ENCODE measurements around the gene UTY. TPM values are rescaled to one million over a fixed set of nuclear protein-coding genes. Genes with fewer than 3 reads are reported as not detected.
A peak's percentile ranks its signal among the peaks of the same experiment; 100 is the strongest.

UTY gene
- total and polyA plus RNA-seq, 2 of the 13 experiments (the other 11 are each of a cell fraction or from before 2014, with no cell fraction given): not detected

DNA sequence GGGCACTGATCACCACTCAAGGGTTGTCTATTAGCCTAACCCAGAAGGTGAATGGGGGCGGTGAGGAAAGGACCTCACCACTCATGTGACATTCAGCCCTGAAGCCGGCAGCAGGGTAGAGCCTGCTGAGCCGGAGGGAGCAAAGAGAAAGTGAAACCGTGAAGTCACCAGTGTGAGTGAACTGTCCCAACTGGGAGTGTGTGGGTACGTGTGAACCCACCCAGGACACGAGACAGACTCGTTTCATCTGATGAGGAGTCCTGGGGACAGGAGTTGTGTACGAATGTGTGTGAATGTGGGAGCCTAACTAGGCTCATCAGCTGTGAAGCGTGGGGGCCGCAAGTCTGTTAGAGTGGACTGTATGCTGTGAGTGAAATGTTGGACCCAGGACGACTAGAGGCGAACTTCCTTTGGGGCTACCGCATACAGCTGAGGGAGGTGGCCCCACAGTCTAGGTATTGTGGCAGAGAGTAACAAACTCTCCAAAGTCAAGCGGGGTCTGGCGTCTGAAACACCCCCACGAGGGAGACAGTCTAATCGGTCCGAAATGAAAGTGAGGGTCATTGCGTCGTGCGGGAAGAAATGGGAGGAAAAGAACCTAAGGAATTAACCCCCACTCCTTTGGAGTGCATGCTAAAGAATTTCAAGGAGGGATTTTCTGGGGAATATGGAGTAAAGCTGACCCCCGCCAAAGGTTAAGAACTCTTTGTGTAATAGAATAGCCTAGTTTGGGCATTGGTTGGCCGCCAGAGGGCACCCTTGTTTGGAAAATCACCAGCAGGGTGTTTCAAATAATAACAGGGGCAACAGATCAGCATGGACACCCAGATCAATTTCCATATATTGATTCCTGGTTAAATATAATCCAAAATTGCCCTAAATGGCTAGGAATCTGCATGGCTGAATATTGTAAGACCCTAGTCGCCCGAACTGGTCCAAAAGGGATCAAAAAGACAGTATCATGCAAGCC is 43.6 kb downstream of the UTY start (continued):
- TF ChIP-seq ZFP36 (IDR thresholded peaks at IDR 0.05; ENCODE audit: borderline replicate concordance, low read depth, low read length, partially characterized antibody) (no peak), RFX5 (IDR thresholded peaks at IDR 0.05; ENCODE audit: low read depth, low read length) (no peak), ZNF354B (CRISPR knock-in tag; IDR thresholded peaks at IDR 0.05) (no peak), ZMYM2 (CRISPR knock-in tag; IDR thresholded peaks at IDR 0.05) (no peak), ASH2L (IDR thresholded peaks at IDR 0.05; ENCODE audit: insufficient read length, low read depth, low read length) (peak; percentile 10), HNRNPL (IDR thresholded peaks at IDR 0.05; ENCODE audit: low read depth, low read length) (no peak), BORCS8-MEF2B (CRISPR knock-in tag; IDR thresholded peaks at IDR 0.05) (no peak), SRSF4 (IDR thresholded peaks at IDR 0.05; ENCODE audit: low read depth, low read length, poor library complexity, severe bottlenecking) (no peak), TMF1 (CRISPR knock-in tag; IDR thresholded peaks at IDR 0.05; ENCODE audit: low read depth) (no peak), ZFP36L1 (CRISPR knock-in tag; IDR thresholded peaks at IDR 0.05) (no peak), ERF (CRISPR knock-in tag; IDR thresholded peaks at IDR 0.05) (no peak), RAD51 (IDR thresholded peaks at IDR 0.05; ENCODE audit: borderline replicate concordance) (no peak), FIP1L1 (IDR thresholded peaks at IDR 0.05; ENCODE audit: borderline replicate concordance, insufficient read depth, low read depth, low read length) (no peak), GTF3A (CRISPR knock-in tag; conservative IDR thresholded peaks at IDR 0.05) (no peak), SP4 (CRISPR knock-in tag; IDR thresholded peaks at IDR 0.05) (no peak), NR2F1 (CRISPR knock-in tag; IDR thresholded peaks at IDR 0.05) (no peak), SRSF9 (IDR thresholded peaks at IDR 0.05; ENCODE audit: borderline replicate concordance, insufficient read depth, low read depth, low read length, poor library complexity, severe bottlenecking) (no peak), HCFC1 (IDR thresholded peaks at IDR 0.05; ENCODE audit: low read depth, low read length) (no peak), ZNF709 (CRISPR knock-in tag; IDR thresholded peaks at IDR 0.05) (no peak)
- TF ChIP-seq, protein P1, sequence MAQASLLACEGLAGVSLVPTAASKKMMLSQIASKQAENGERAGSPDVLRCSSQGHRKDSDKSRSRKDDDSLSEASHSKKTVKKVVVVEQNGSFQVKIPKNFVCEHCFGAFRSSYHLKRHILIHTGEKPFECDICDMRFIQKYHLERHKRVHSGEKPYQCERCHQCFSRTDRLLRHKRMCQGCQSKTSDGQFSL (CRISPR knock-in tag; IDR thresholded peaks at IDR 0.05): no peak
- TF ChIP-seq, protein P2, sequence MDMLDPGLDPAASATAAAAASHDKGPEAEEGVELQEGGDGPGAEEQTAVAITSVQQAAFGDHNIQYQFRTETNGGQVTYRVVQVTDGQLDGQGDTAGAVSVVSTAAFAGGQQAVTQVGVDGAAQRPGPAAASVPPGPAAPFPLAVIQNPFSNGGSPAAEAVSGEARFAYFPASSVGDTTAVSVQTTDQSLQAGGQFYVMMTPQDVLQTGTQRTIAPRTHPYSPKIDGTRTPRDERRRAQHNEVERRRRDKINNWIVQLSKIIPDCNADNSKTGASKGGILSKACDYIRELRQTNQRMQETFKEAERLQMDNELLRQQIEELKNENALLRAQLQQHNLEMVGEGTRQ (IDR thresholded peaks at IDR 0.05; ENCODE audit: low read depth, low read length): no peak
- TF ChIP-seq, protein P2 (CRISPR knock-in tag; IDR thresholded peaks at IDR 0.05; ENCODE audit: borderline replicate concordance): no peak

Data from HepG2 (cell line).